ENCODE data around the gene VTN.
A peak's percentile ranks its signal among the peaks of the same experiment; 100 is the strongest.

Gene VTN

DNA sequence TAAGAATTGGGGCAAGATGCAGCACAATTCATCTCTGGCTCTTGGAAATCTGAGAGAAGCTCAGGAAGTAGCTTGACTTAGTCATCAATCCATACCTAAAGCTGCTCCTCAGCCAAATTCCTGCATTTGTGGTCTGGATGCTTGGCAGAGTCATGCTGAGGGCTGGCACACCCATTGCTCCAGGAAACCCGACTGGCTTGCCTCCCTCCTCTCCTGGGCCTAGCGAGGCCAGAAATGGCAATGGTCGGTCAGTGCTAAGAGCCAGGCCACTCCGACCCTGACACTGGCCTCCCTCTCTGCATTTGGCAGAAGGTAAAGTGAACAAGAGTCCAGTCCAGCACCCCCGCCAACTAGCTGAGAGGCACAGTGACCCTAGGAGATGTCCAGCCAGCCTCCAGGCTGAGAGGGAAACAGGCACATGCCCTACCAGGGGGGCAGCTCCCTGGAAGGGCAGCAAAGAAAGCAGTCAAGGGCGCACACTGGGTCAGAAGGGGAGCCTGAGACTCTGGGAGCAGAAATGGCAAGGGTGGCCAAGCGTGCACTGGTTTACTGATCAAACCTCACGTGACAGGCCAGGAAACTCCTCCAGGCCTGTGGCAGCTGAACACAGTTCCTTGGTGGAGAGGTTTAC is 22.7 kb downstream of the VTN start:
- H3K9ac ChIP-seq (ENCODE audit: low read depth, low read length): peak overlapping the region; percentile 48
- H3K4me2 ChIP-seq (ENCODE audit: low read length): peak overlapping the region; percentile 10
- H3K9me3 ChIP-seq (replicated peaks; ENCODE audit: low read length): no peaks in the 10 kb centered on the region
- peaks cover 88% of the 10 kb centered on the region for H3K36me3 ChIP-seq (ENCODE audit: insufficient read depth, low read length)
- no peak overlapping the region for H3K4me3 ChIP-seq (ENCODE audit: low read length)
- no peaks in the 10 kb centered on the region for H3K27me3 ChIP-seq (ENCODE audit: control insufficient read depth, insufficient read depth, low read length)
- peaks cover 30% of the 10 kb centered on the region for H3K4me1 ChIP-seq (ENCODE audit: control insufficient read depth, insufficient read depth, low read length)

DNA sequence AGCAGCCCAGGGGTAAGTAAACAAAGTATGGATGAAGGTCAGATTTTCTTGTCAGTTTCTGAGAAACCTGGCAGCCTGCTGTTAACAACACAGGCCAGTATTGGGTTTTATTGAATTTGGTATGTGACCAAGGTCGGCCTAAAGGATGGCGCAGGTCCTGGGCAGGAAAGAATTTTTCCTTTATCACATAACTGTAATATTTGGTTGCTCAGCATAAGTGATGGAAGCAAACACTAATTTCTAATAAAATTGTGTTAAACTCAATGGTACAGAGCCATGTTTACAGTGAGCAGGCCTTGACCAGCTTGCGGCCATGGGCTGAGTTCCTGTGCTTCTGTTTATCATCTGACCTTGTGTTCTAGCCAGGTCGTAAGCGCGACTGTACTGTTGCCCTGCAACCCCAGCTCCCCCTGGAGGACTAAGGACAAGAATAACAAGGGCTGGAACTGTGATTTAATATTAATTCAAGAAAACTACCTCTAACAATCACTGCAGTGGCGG is 23.3 kb downstream of the VTN start:
- Histone ChIP-seq H3K27me3 (ENCODE audit: control insufficient read depth, insufficient read depth, low read length) (no peaks in the 10 kb centered on the region), H3K9ac (ENCODE audit: low read depth, low read length) (peak overlapping the region; percentile 34), H3K4me1 (ENCODE audit: control insufficient read depth, insufficient read depth, low read length) (peaks cover 30% of the 10 kb centered on the region), H3K9me3 (replicated peaks; ENCODE audit: low read length) (no peaks in the 10 kb centered on the region), H3K4me3 (ENCODE audit: low read length) (no peak overlapping the region), H3K4me2 (ENCODE audit: low read length) (peak overlapping the region; percentile 10), H3K36me3 (ENCODE audit: insufficient read depth, low read length) (peaks cover 91% of the 10 kb centered on the region)

DNA sequence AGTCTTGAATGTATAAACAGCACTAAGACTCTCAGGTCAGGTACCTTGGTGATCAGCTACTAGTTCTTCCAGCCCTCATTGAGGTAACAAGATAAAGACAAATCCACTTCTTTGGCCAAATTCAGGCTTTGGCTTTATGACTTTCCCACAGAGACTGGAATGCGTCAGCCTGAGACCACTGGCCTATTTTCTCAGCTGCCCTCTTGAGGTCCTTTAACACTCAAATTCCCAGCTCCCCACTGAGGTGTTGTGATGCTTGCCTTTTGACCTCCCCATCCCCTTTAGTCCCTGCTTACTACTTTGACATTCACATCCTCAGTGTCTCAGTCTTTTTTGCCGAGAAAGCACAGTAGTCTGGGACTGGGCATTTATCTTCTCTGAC is 23.9 kb downstream of the VTN start:
- H3K4me1 ChIP-seq (ENCODE audit: control insufficient read depth, insufficient read depth, low read length): peaks cover 30% of the 10 kb centered on the region
- H3K27me3 ChIP-seq (ENCODE audit: control insufficient read depth, insufficient read depth, low read length): no peaks in the 10 kb centered on the region
- no peaks in the 10 kb centered on the region for H3K9me3 ChIP-seq (replicated peaks; ENCODE audit: low read length)
- H3K4me2 ChIP-seq (ENCODE audit: low read length): no peak overlapping the region
- peaks cover 92% of the 10 kb centered on the region for H3K36me3 ChIP-seq (ENCODE audit: insufficient read depth, low read length)
- H3K9ac ChIP-seq (ENCODE audit: low read depth, low read length): peak overlapping the region; percentile 34
- no peak overlapping the region for H3K4me3 ChIP-seq (ENCODE audit: low read length)

DNA sequence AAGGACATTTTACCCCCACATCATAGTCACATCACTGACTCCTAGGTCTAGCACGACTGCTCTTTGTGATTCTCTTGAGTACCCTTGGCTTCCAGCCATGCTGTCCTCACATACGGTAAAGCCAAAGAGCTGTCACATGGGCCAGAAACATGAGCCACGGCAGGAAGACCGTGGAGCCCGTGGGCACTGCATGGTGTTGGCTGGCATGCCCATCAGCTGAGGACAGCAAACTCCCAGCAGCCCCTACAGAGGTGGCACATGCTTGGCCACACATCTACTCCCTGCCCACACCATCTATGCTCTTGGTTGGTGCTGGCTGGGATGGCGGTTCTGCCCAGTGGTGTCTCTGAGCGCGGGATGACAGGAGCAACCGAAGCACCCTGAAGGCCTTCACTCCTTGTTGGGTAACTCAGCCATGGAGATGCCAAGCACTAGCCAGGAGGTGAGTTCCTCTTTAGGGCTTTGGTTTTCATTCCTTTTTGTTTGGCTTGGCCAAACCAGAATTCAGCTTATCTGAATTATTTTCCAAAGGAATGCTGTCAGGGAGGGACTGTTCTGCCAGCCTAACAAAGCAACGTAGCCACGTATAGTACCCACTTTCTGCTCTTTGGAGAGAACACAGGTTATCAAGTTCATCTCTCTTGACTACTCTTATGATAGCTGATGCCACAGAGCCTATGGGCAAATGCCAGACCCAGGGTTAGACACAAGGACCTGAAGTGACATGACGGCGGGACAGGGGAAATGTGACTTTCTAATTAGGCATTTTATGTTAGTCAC is 24.5 kb downstream of the VTN start:
- Histone ChIP-seq H3K4me2 (ENCODE audit: low read length) (no peak overlapping the region), H3K4me3 (ENCODE audit: low read length) (no peak overlapping the region), H3K4me1 (ENCODE audit: control insufficient read depth, insufficient read depth, low read length) (peaks cover 30% of the 10 kb centered on the region), H3K27me3 (ENCODE audit: control insufficient read depth, insufficient read depth, low read length) (no peaks in the 10 kb centered on the region), H3K9ac (ENCODE audit: low read depth, low read length) (no peak overlapping the region), H3K9me3 (replicated peaks; ENCODE audit: low read length) (no peaks in the 10 kb centered on the region), H3K36me3 (ENCODE audit: insufficient read depth, low read length) (peaks cover 90% of the 10 kb centered on the region)

DNA sequence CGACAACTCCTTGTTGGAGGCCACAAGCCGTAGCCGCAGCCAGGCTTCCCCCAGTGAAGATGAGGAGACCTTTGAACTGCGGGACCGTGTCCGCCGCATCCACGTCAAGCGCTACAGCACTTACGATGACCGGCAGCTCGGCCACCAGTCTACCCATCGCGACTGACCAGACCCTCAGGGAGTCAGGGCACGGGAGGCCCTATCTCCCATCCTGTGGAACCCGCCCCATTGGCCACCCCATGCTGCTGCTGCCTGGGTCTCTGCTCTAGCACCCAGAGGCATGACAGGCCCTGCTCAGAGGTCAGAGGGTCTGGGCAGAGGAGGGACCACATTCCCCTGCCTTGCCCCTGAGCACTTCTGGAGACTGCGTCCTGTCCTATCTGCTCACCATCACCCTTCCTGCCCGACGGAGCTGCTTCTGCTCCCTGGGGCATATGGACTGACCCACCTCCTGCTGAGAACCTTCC is 25.6 kb downstream of the VTN start:
- no peaks in the 10 kb centered on the region for H3K9me3 ChIP-seq (replicated peaks; ENCODE audit: low read length)
- peaks cover 30% of the 10 kb centered on the region for H3K4me1 ChIP-seq (ENCODE audit: control insufficient read depth, insufficient read depth, low read length)
- H3K4me2 ChIP-seq (ENCODE audit: low read length): no peak overlapping the region
- peaks cover 89% of the 10 kb centered on the region for H3K36me3 ChIP-seq (ENCODE audit: insufficient read depth, low read length)
- no peak overlapping the region for H3K9ac ChIP-seq (ENCODE audit: low read depth, low read length)
- no peak overlapping the region for H3K4me3 ChIP-seq (ENCODE audit: low read length)
- H3K27me3 ChIP-seq (ENCODE audit: control insufficient read depth, insufficient read depth, low read length): no peaks in the 10 kb centered on the region

DNA sequence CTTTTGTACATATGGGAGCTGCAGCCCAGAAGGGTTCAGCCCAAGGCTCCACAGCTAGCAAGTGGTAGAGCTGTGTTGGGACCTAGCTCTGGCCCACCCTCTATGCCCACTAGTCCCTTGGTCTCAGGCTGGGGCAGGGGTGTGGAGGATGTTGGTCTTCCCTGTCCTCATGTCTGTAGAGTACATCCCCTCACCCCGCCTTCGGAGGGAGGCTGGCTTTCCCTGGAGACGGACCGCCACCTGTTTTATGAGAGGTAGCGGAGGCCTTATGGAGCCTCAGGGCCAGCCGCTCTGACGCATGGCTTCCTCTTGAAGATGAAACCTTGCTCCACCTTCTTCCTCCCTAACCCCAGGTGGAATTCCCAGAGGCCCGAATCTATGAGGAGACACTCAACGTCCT is 26.1 kb downstream of the VTN start:
- H3K9me3 ChIP-seq (replicated peaks; ENCODE audit: low read length): no peaks in the 10 kb centered on the region
- H3K4me1 ChIP-seq (ENCODE audit: control insufficient read depth, insufficient read depth, low read length): peaks cover 30% of the 10 kb centered on the region
- no peak overlapping the region for H3K4me2 ChIP-seq (ENCODE audit: low read length)
- H3K27me3 ChIP-seq (ENCODE audit: control insufficient read depth, insufficient read depth, low read length): no peaks in the 10 kb centered on the region
- peaks cover 86% of the 10 kb centered on the region for H3K36me3 ChIP-seq (ENCODE audit: insufficient read depth, low read length)
- H3K4me3 ChIP-seq (ENCODE audit: low read length): no peak overlapping the region
- H3K9ac ChIP-seq (ENCODE audit: low read depth, low read length): no peak overlapping the region

DNA sequence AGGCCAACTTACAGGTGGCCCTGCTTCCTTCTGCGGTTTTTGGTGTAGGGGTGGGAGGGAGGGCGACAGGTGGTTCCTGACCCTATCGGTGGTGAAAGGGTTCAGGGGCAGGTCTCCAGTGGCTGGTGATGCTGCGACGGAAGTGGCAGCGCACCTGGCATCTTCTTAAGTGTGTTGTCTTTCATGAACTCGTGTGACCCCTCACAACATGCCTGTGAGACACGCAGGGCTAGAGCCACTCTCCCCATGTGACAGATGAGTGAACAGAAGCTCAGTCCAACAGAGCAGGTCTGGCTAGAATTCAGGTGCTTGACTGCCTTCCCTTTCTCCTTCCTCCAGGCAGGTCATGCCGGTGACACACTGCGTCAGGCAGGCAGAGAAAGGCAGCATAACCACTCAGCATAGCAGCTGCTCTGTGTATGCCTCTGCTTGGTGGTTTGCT is 26.6 kb downstream of the VTN start:
- Histone ChIP-seq H3K9ac (ENCODE audit: low read depth, low read length) (no peak overlapping the region), H3K36me3 (ENCODE audit: insufficient read depth, low read length) (peaks cover 81% of the 10 kb centered on the region), H3K9me3 (replicated peaks; ENCODE audit: low read length) (no peaks in the 10 kb centered on the region), H3K4me1 (ENCODE audit: control insufficient read depth, insufficient read depth, low read length) (peaks cover 33% of the 10 kb centered on the region), H3K4me3 (ENCODE audit: low read length) (no peak overlapping the region), H3K4me2 (ENCODE audit: low read length) (no peak overlapping the region), H3K27me3 (ENCODE audit: control insufficient read depth, insufficient read depth, low read length) (no peaks in the 10 kb centered on the region)

DNA sequence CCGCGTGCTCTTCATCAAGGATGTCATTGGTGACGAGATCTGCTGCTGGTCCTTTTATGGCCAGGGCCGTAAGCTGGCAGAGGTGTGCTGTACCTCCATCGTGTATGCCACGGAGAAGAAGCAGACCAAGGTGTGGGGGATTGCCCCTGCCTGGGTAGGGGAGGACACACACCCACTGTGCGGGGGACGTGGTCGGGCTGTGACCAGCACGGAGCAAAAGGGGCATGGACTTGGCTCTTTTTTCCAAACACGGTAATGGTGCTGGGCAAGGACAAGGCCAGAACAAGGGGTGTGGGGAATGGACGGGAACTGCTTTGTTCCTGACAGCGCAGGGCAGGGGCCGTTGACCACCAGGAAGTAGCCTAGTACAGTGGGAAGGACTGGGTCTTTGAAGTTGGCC is 27.8 kb downstream of the VTN start:
- H3K4me2 ChIP-seq (ENCODE audit: low read length): no peak overlapping the region
- H3K27me3 ChIP-seq (ENCODE audit: control insufficient read depth, insufficient read depth, low read length): no peaks in the 10 kb centered on the region
- no peak overlapping the region for H3K9ac ChIP-seq (ENCODE audit: low read depth, low read length)
- no peak overlapping the region for H3K4me3 ChIP-seq (ENCODE audit: low read length)
- no peaks in the 10 kb centered on the region for H3K9me3 ChIP-seq (replicated peaks; ENCODE audit: low read length)
- peaks cover 70% of the 10 kb centered on the region for H3K36me3 ChIP-seq (ENCODE audit: insufficient read depth, low read length)
- H3K4me1 ChIP-seq (ENCODE audit: control insufficient read depth, insufficient read depth, low read length): peaks cover 34% of the 10 kb centered on the region

DNA sequence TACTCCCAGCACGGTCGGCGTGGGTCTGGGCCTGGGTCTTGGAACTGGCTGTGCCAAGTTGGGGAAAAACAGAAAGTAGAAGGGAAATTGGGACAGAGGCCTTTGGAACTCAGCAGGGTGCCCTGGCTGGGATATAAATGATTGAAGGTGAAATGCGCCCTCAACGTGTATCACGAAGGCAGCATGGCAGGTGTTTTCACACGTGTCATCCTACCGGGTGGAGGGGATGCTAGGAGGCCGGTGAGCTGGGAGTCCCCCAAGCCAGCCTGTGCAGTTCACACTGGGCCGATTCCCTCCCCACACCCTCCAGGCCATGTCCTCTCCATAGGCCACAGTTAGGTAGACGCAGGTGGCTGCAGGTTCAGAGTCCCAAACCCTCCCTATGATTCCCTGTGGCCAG is 28.6 kb downstream of the VTN start:
- H3K4me2 ChIP-seq (ENCODE audit: low read length): no peak overlapping the region
- peaks cover 66% of the 10 kb centered on the region for H3K36me3 ChIP-seq (ENCODE audit: insufficient read depth, low read length)
- no peak overlapping the region for H3K4me3 ChIP-seq (ENCODE audit: low read length)
- no peak overlapping the region for H3K9ac ChIP-seq (ENCODE audit: low read depth, low read length)
- H3K4me1 ChIP-seq (ENCODE audit: control insufficient read depth, insufficient read depth, low read length): peaks cover 34% of the 10 kb centered on the region
- H3K9me3 ChIP-seq (replicated peaks; ENCODE audit: low read length): no peaks in the 10 kb centered on the region
- no peaks in the 10 kb centered on the region for H3K27me3 ChIP-seq (ENCODE audit: control insufficient read depth, insufficient read depth, low read length)

DNA sequence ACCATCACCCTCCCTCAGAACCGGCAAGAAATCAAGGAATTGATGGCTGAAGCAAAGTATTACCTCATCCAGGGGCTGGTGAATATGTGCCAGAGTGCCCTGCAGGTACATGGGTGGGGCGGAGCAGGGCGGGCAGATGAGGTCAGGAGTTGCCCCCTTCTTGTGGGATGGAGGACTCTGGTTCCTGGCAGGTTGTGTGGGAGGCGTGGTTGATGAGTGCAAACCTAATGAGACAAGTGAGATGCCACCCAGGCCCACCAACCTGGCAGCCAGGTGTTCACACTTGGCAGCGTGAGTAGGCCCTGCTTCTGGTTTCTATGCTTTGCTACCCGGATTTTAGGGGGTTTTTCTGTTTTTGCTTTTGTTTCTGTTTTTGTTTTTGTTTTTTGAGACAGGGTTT is 29.7 kb downstream of the VTN start:
- H3K27me3 ChIP-seq (ENCODE audit: control insufficient read depth, insufficient read depth, low read length): no peaks in the 10 kb centered on the region
- no peak overlapping the region for H3K4me3 ChIP-seq (ENCODE audit: low read length)
- H3K4me2 ChIP-seq (ENCODE audit: low read length): no peak overlapping the region
- H3K9ac ChIP-seq (ENCODE audit: low read depth, low read length): no peak overlapping the region
- peaks cover 54% of the 10 kb centered on the region for H3K36me3 ChIP-seq (ENCODE audit: insufficient read depth, low read length)
- H3K9me3 ChIP-seq (replicated peaks; ENCODE audit: low read length): no peaks in the 10 kb centered on the region
- peaks cover 25% of the 10 kb centered on the region for H3K4me1 ChIP-seq (ENCODE audit: control insufficient read depth, insufficient read depth, low read length)

DNA sequence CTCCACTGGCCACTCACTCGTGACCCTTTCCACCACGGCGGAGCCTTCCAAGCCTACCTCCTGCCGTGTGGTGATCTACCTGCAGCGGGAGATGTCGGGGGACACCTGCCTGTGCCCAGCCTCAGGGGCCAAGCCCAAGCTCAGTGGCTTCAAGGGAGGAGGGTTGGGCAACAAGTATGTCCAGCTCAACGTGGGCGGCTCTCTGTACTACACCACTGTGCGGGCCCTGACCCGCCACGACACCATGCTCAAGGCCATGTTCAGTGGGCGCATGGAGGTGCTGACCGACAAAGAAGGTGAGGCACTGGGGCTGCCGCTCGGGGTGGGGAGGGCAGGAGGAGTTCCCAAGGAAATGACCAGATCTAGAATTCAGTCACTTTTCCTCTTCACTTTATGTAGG is 30.7 kb downstream of the VTN start:
- peaks cover 45% of the 10 kb centered on the region for H3K36me3 ChIP-seq (ENCODE audit: insufficient read depth, low read length)
- H3K9me3 ChIP-seq (replicated peaks; ENCODE audit: low read length): no peaks in the 10 kb centered on the region
- no peak overlapping the region for H3K4me2 ChIP-seq (ENCODE audit: low read length)
- no peak overlapping the region for H3K9ac ChIP-seq (ENCODE audit: low read depth, low read length)
- H3K4me3 ChIP-seq (ENCODE audit: low read length): no peak overlapping the region
- no peaks in the 10 kb centered on the region for H3K27me3 ChIP-seq (ENCODE audit: control insufficient read depth, insufficient read depth, low read length)
- peaks cover 25% of the 10 kb centered on the region for H3K4me1 ChIP-seq (ENCODE audit: control insufficient read depth, insufficient read depth, low read length)

Measured in skeletal muscle satellite cell (primary cell).